HEK293 (cell line): ENCODE data around the gene ANK2.

Source experiments
- CTCF ChIA-PET: fragments of 350-600 bp; formaldehyde crosslinking; extraction: SDS; loops from one replicate; lab custom pipeline; 2021; ENCODE audit warnings: antibody characterized with exemption; lab: Yijun Ruan, JAX
- POLR2A ChIA-PET: fragments of 300-600 bp; formaldehyde crosslinking; extraction: SDS; loops from one replicate; lab custom pipeline; 2020; ENCODE audit warnings: antibody characterized with exemption, inconsistent platforms; lab: Yijun Ruan, JAX
- H3K27ac ChIP-seq: fragments of 200-500 bp; sonication (Bioruptor generic); 2 replicates; pipeline ENCODE4 v1.5.1; 2014; ENCODE audit warnings: low read depth, low read length, control low read depth, inconsistent platforms; ENCODE audit errors: extremely low read depth
- H3K36me3 ChIP-seq, 2 experiments: fragments of 200-500 bp in 1 of 2; sonication (Bioruptor generic) in 1 of 2; 1 replicate in 1 of 2; 2 replicates in 1 of 2; pipeline ENCODE4 v1.5.1; 2014 to 2017; ENCODE audit warnings: inconsistent platforms in 2 of 2, low read length in 2 of 2; ENCODE audit not compliant: control insufficient read depth in 2 of 2, insufficient read depth in 1 of 2
- H3K4me1 ChIP-seq: fragments of 200-500 bp; sonication (Bioruptor generic); 2 replicates; pipeline ENCODE4 v1.5.1; 2014; ENCODE audit warnings: mild to moderate bottlenecking, low read length, inconsistent platforms; ENCODE audit not compliant: control insufficient read depth, insufficient read depth
- H3K4me3 ChIP-seq: 2 replicates; pipeline ENCODE4 v1.5.1; 2011; ENCODE audit warnings: low read depth, mild to moderate bottlenecking, control low read depth, low read length, moderate library complexity
- H3K9me3 ChIP-seq: fragments of 200-500 bp; sonication (Bioruptor generic); 2 replicates; pipeline ENCODE4 v1.5.1; 2014; ENCODE audit warnings: low read depth, low read length, inconsistent platforms; ENCODE audit not compliant: control insufficient read depth, insufficient read depth
- AEBP2 ChIP-seq: fragments of 450-650 bp; formaldehyde crosslinking; IDR thresholded peaks from 2 replicates; pipeline ENCODE4 v1.5.1; 2016; ENCODE audit warnings: missing biosample characterization, missing genetic modification characterization, borderline replicate concordance
- CTCF ChIP-seq: fragments of 450-650 bp; formaldehyde crosslinking; IDR thresholded peaks from 2 replicates; pipeline ENCODE4 v1.5.1; 2016; ENCODE audit warnings: missing biosample characterization, missing genetic modification characterization
- EGR2 ChIP-seq: fragments of 450-650 bp; formaldehyde crosslinking; IDR thresholded peaks from 2 replicates; pipeline ENCODE4 v1.5.1; 2016; ENCODE audit warnings: low read depth, missing biosample characterization, missing genetic modification characterization
- KLF8 ChIP-seq: fragments of 450-650 bp; formaldehyde crosslinking; IDR thresholded peaks from 2 replicates; pipeline ENCODE4 v1.5.1; 2016; ENCODE audit warnings: missing biosample characterization, missing genetic modification characterization
- MEIS1 ChIP-seq: sonication (generic); formaldehyde crosslinking; IDR thresholded peaks from 2 replicates; pipeline ENCODE4 v1.8.1; 2022; ENCODE audit warnings: missing genetic modification reagents, mild to moderate bottlenecking, borderline replicate concordance
- OSR2 ChIP-seq: fragments of 450-650 bp; formaldehyde crosslinking; IDR thresholded peaks from 2 replicates; pipeline ENCODE4 v1.5.1; 2016; ENCODE audit warnings: missing biosample characterization, missing genetic modification characterization
- RBAK ChIP-seq: fragments of 450-650 bp; formaldehyde crosslinking; IDR thresholded peaks from 2 replicates; pipeline ENCODE4 v1.5.1; 2016; ENCODE audit warnings: missing biosample characterization, missing genetic modification characterization
- WT1 ChIP-seq: fragments of 450-650 bp; formaldehyde crosslinking; IDR thresholded peaks from 2 replicates; pipeline ENCODE4 v1.5.1; 2016; ENCODE audit warnings: missing biosample characterization, missing genetic modification characterization
- ZNF114 ChIP-seq: fragments of 450-650 bp; formaldehyde crosslinking; IDR thresholded peaks from 2 replicates; pipeline ENCODE4 v1.5.0; 2017; ENCODE audit warnings: missing biosample characterization, missing genetic modification characterization
- ZNF121 ChIP-seq: fragments of 450-650 bp; formaldehyde crosslinking; IDR thresholded peaks from 2 replicates; pipeline ENCODE4 v1.5.1; 2016; ENCODE audit warnings: missing biosample characterization, missing genetic modification characterization
- ZNF133 ChIP-seq: fragments of 450-650 bp; formaldehyde crosslinking; IDR thresholded peaks from 2 replicates; pipeline ENCODE4 v1.5.1; 2016; ENCODE audit warnings: missing biosample characterization, missing genetic modification characterization
- ZNF174 ChIP-seq: fragments of 450-650 bp; formaldehyde crosslinking; IDR thresholded peaks from 2 replicates; pipeline ENCODE4 v1.5.0; 2017; ENCODE audit warnings: missing biosample characterization, mild to moderate bottlenecking, missing genetic modification characterization
- ZNF18 ChIP-seq: fragments of 450-650 bp; formaldehyde crosslinking; IDR thresholded peaks from 2 replicates; pipeline ENCODE4 v1.5.1; 2016; ENCODE audit warnings: missing biosample characterization, missing genetic modification characterization
- ZNF184 ChIP-seq: fragments of 450-650 bp; IDR thresholded peaks from 2 replicates; pipeline ENCODE4 v1.5.1; 2018; ENCODE audit warnings: missing biosample characterization, mild to moderate bottlenecking, missing genetic modification characterization
- ZNF214 ChIP-seq: fragments of 450-650 bp; formaldehyde crosslinking; IDR thresholded peaks from 2 replicates; pipeline ENCODE4 v1.5.1; 2017; ENCODE audit warnings: missing biosample characterization, mild to moderate bottlenecking, missing genetic modification characterization, borderline replicate concordance
- ZNF362 ChIP-seq: fragments of 450-650 bp; formaldehyde crosslinking; IDR thresholded peaks from 2 replicates; pipeline ENCODE4 v1.5.1; 2016; ENCODE audit warnings: missing biosample characterization, missing genetic modification characterization
- ZNF366 ChIP-seq: fragments of 450-650 bp; formaldehyde crosslinking; conservative IDR thresholded peaks from 2 replicates; pipeline ENCODE4 v1.5.1; 2016; ENCODE audit warnings: missing biosample characterization, missing genetic modification characterization
- ZNF514 ChIP-seq: fragments of 450-650 bp; formaldehyde crosslinking; IDR thresholded peaks from 2 replicates; pipeline ENCODE4 v1.5.1; 2016; ENCODE audit warnings: missing biosample characterization, missing genetic modification characterization
- ZNF692 ChIP-seq: fragments of 450-650 bp; formaldehyde crosslinking; IDR thresholded peaks from 2 replicates; pipeline ENCODE4 v1.5.1; 2016; ENCODE audit warnings: missing biosample characterization, missing genetic modification characterization
- ZNF747 ChIP-seq: fragments of 450-650 bp; formaldehyde crosslinking; IDR thresholded peaks from 2 replicates; pipeline ENCODE4 v1.5.1; 2016; ENCODE audit warnings: missing biosample characterization, missing genetic modification characterization
- ZNF837 ChIP-seq: fragments of 450-650 bp; formaldehyde crosslinking; IDR thresholded peaks from 2 replicates; pipeline ENCODE4 v1.5.1; 2016; ENCODE audit warnings: missing biosample characterization, missing genetic modification characterization
- ZNF843 ChIP-seq: fragments of 450-650 bp; formaldehyde crosslinking; IDR thresholded peaks from 2 replicates; pipeline ENCODE4 v1.5.1; 2016; ENCODE audit warnings: missing biosample characterization, missing genetic modification characterization
- ZSCAN18 ChIP-seq: fragments of 450-650 bp; formaldehyde crosslinking; IDR thresholded peaks from 2 replicates; pipeline ENCODE4 v1.5.1; 2016; ENCODE audit warnings: missing biosample characterization, missing genetic modification characterization

Gene ANK2

GRCh38 chr4:113344100-113344499 is 294.6 kb downstream of the ANK2 start:
- H3K9me3 ChIP-seq: no peaks in the 10 kb centered on the region
- no peak overlapping the region for H3K27ac ChIP-seq
- H3K36me3 ChIP-seq: peaks cover 0 to 5% of the 10 kb centered on the region in 2 experiments; a peak in 1 of 3 replicates
- CTCF ChIA-PET: interaction anchor here (0.6 kb wide), 2 partner anchors 12 to 126 kb away, joined by 3 to 4 read pairs; no protein-coding TSS in a partner anchor
- H3K4me1 ChIP-seq: no peaks in the 10 kb centered on the region
- POLR2A ChIA-PET: no interaction called here
- H3K4me3 ChIP-seq: no peak overlapping the region
- TF ChIP-seq ZNF174 (no peak), ZNF121 (tag by site-specific recombination) (no peak), ZNF692 (tag by site-specific recombination) (no peak), RBAK (tag by site-specific recombination) (no peak), KLF8 (no peak), ZNF843 (no peak), ZNF747 (tag by site-specific recombination) (no peak), CTCF (tag by site-specific recombination) (no peak)

- ChIA-PET CTCF (interaction anchor here (0.6 kb wide), 1 partner anchor 1047 kb away, joined by 3 read pairs; no protein-coding TSS in a partner anchor), POLR2A (no interaction called here)
- H3K36me3 ChIP-seq: peaks cover 0 to 5% of the 10 kb centered on the region in 2 experiments; a peak in 1 of 3 replicates
These were observed 297.8 kb downstream of the ANK2 start for GRCh38 chr4:113347245-113347644.

More at GRCh38 chr4:113347245-113347644, 297.8 kb downstream of the ANK2 start:
- H3K4me3 ChIP-seq: no peak overlapping the region
- TF ChIP-seq KLF8 (no peak), ZNF843 (no peak), ZNF366 (tag by site-specific recombination) (no peak), ZNF114 (tag by site-specific recombination) (no peak), ZNF514 (tag by site-specific recombination) (no peak), EGR2 (tag by site-specific recombination) (no peak), ZNF214 (no peak), ZNF18 (tag by site-specific recombination) (no peak), AEBP2 (no peak), WT1 (tag by site-specific recombination) (no peak), ZNF747 (tag by site-specific recombination) (no peak), ZSCAN18 (tag by site-specific recombination) (no peak), OSR2 (no peak), ZNF837 (no peak), ZNF184 (no peak), ZNF362 (no peak), ZNF133 (tag by site-specific recombination) (no peak), MEIS1 (CRISPR knock-in tag) (no peak)
- H3K9me3 ChIP-seq: no peaks in the 10 kb centered on the region
- H3K27ac ChIP-seq: no peak overlapping the region
- H3K4me1 ChIP-seq: 0 out of 2 replicates have a peak, but pooled peaks cover 2% of the 10 kb centered on the region
